HG02763 (cell line): ENCODE results near the gene PCSK5.
"Not testable (repeated sequence)": the region's sequence is repeated elsewhere in the genome, so short reads cannot be mapped to it uniquely, and the experiment has no call there.

Experiments
- ATAC-seq: cut with Tn5 transposase; IDR thresholded peaks from one replicate; pipeline ENCODE4 v1.9.1; 2021; ENCODE audit warnings: mild to moderate bottlenecking, moderate library complexity; ENCODE audit not compliant: unreplicated experiment

The PCSK5 gene

GRCh38 chr9:75889577-75889976 lies 896 bp upstream of the PCSK5 start:
- ATAC-seq = no peak

GRCh38 chr9:75889977-75890471 lies 449 bp upstream of the PCSK5 start:
- ATAC-seq = no peak

GRCh38 chr9:75891277-75891741 lies 836 bp downstream of the PCSK5 start:
- ATAC-seq = no peak

GRCh38 chr9:75891771-75892215 lies 1.3 kb downstream of the PCSK5 start:
- no peak for ATAC-seq

GRCh38 chr9:75892216-75892911 lies 1.9 kb downstream of the PCSK5 start:
- no peak for ATAC-seq

GRCh38 chr9:75893106-75893505 lies 2.6 kb downstream of the PCSK5 start:
- ATAC-seq = no peak

GRCh38 chr9:75894566-75894965 lies 4.1 kb downstream of the PCSK5 start:
- no peak for ATAC-seq

GRCh38 chr9:75895112-75895511 lies 4.6 kb downstream of the PCSK5 start:
- no peak for ATAC-seq

- ATAC-seq = no peak
These were observed 5.7 kb downstream of the PCSK5 start for GRCh38 chr9:75896193-75896592.

GRCh38 chr9:75900893-75901524 lies 10.5 kb downstream of the PCSK5 start:
- ATAC-seq = not testable (repeated sequence)

GRCh38 chr9:75903785-75904360 lies 13.4 kb downstream of the PCSK5 start:
- no peak for ATAC-seq

- ATAC-seq = no peak
These were observed 13.9 kb downstream of the PCSK5 start for GRCh38 chr9:75904364-75904763.

GRCh38 chr9:75906531-75906930 lies 16.1 kb downstream of the PCSK5 start:
- no peak for ATAC-seq

- ATAC-seq = no peak
These were observed 16.9 kb downstream of the PCSK5 start for GRCh38 chr9:75907329-75907728.

GRCh38 chr9:75907923-75908322 lies 17.4 kb downstream of the PCSK5 start:
- ATAC-seq = no peak

GRCh38 chr9:75909776-75910175 lies 19.3 kb downstream of the PCSK5 start:
- ATAC-seq = no peak

- ATAC-seq = no peak
These were observed 20.3 kb downstream of the PCSK5 start for GRCh38 chr9:75910731-75911130.

GRCh38 chr9:75911390-75911789 lies 20.9 kb downstream of the PCSK5 start:
- ATAC-seq = no peak

- no peak for ATAC-seq
These were observed 22.5 kb downstream of the PCSK5 start for GRCh38 chr9:75912951-75913350.

- no peak for ATAC-seq
These were observed 23.5 kb downstream of the PCSK5 start for GRCh38 chr9:75914002-75914401.

GRCh38 chr9:75914883-75915452 lies 24.5 kb downstream of the PCSK5 start:
- no peak for ATAC-seq

GRCh38 chr9:75918154-75918553 lies 27.7 kb downstream of the PCSK5 start:
- ATAC-seq = no peak
